Metanephros (tissue), 1 donor: ENCODE measurements around the gene CCL7. TPM values are rescaled to one million over a fixed set of nuclear protein-coding genes. Genes with fewer than 3 reads are reported as not detected.

ENCODE experiments used
- total RNA-seq: library from RNA; depleted of rRNA; stranded (reverse); fragments of >200 nt; gene quantifications from one replicate; pipeline ENCODE4 v1.2.3, GENCODE V29; 2014

Gene CCL7
- total RNA-seq: not detected

DNA sequence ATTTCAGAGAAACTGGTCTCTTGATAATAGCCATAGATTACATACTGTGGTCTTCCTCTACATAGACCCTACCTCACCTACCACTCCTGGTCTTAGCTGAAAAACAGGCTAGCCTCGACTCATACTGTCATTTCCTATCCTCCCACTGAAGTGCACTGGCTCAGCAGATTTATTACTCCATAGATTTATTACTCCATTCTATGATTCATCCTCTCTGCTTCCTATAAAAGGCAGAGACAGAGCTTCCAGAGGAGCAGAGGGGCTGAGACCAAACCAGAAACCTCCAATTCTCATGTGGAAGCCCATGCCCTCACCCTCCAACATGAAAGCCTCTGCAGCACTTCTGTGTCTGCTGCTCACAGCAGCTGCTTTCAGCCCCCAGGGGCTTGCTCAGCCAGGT lies at the start of gene CCL7:
Gene CCL7 (plus strand): TSS at position 253 of the 400 bp plus-strand sequence. CDS start 70 bp downstream, at position 323.

GRCh38 chr17:34254651-34255380 lies 15.2 kb upstream of the CCL7 start, which contains the start of gene CCL2:
TSS of gene CCL2 (plus strand) at chr17:34255285. CDS start at chr17:34255350, 65 bp downstream.

GRCh38 chr17:34285286-34285792 lies 15.3 kb downstream of the CCL7 start, which contains the start of gene CCL11:
TSS of gene CCL11 (plus strand) at chr17:34285742. CDS start at chr17:34285809, 67 bp downstream.

DNA sequence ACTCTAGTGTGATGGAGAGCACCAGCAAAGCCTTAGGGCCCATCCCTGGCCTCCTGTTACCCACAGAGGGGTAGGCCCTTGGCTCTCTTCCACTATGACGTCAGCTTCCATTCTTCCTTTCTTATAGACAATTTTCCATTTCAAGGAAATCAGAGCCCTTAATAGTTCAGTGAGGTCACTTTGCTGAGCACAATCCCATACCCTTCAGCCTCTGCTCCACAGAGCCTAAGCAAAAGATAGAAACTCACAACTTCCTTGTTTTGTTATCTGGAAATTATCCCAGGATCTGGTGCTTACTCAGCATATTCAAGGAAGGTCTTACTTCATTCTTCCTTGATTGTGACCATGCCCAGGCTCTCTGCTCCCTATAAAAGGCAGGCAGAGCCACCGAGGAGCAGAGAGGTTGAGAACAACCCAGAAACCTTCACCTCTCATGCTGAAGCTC lies 49.0 kb downstream of the CCL7 start, which contains the start of gene CCL8:
Gene CCL8 (plus strand): TSS at position 397 of the 445 bp plus-strand sequence. CDS start 67 bp downstream, outside the sequence.

Other genes starting within 250 kb of the CCL7 start
- gene CCL2, start 14.9 kb upstream of the CCL7 start, total RNA-seq: 56.1 TPM
- 1.1 TPM for gene CCL11, start 15.5 kb downstream of the CCL7 start, total RNA-seq
- gene CCL8, start 49.2 kb downstream of the CCL7 start, total RNA-seq: 0.64 TPM
- 0.35 TPM for gene CCL13, start 86.3 kb downstream of the CCL7 start, total RNA-seq
- gene CCL1, start 93.0 kb downstream of the CCL7 start, total RNA-seq: not detected